Renal cortical epithelial cell (primary cell): ENCODE results near the gene DNAJB11. TPM values are rescaled to one million over a fixed set of nuclear protein-coding genes. Genes with fewer than 3 reads are reported as not detected.
"Not testable (repeated sequence)": the region's sequence is repeated elsewhere in the genome, so short reads cannot be mapped to it uniquely, and the experiment has no call there.

Experiments
- DNase-seq: peaks from one replicate; pipeline ENCODE4 v3.0.0-alpha.2; 2011; ENCODE audit warnings: low read depth
- total RNA-seq: library from RNA; depleted of rRNA; stranded (reverse); fragments of >200 nt; gene quantifications from 2 replicates; pipeline ENCODE4 v1.2.3, GENCODE V29; 2014

Gene DNAJB11
- total RNA-seq = 57.9 and 62.9 TPM in 2 replicates

DNA sequence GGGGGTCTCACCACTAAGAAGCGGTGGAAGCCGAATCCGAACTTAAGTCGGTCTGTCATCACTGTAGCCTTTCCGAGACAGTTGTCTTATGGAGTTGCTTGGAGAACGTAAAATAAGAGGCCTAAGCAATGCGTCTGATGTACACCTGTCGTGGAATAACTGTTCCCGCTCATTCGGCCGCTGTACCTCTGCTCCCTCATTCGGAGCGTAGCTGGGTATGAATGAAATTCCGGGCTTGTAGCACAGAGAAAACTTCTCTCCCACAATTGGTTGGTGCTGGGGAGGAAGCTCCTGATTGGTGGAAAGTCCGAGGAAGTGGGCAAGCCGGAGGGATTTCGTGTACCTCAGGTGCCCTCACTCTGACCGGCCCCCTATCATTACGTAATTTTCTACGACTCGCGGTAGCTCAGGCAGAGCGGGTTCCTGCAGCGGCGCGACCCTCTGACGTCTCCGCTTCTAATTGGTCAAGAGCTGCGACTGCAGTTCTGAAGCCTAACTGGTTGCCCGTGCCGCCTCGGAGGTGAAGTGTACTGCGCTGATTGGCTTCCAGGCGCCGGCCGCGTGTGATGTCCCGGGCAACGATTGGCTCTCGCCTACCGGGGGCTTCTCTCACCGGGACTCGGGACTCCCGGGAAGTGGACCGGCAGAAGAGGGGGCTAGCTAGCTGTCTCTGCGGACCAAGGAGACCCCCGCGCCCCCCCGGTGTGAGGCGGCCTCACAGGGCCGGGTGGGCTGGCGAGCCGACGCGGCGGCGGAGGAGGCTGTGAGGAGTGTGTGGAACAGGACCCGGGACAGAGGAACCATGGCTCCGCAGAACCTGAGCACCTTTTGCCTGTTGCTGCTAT lies at the start of gene DNAJB11:
TSS of gene DNAJB11 (plus strand) at position 625 of the 845 bp plus-strand sequence. CDS start at position 803, 178 bp downstream.
- DNase-seq = peak; percentile 99

DNA sequence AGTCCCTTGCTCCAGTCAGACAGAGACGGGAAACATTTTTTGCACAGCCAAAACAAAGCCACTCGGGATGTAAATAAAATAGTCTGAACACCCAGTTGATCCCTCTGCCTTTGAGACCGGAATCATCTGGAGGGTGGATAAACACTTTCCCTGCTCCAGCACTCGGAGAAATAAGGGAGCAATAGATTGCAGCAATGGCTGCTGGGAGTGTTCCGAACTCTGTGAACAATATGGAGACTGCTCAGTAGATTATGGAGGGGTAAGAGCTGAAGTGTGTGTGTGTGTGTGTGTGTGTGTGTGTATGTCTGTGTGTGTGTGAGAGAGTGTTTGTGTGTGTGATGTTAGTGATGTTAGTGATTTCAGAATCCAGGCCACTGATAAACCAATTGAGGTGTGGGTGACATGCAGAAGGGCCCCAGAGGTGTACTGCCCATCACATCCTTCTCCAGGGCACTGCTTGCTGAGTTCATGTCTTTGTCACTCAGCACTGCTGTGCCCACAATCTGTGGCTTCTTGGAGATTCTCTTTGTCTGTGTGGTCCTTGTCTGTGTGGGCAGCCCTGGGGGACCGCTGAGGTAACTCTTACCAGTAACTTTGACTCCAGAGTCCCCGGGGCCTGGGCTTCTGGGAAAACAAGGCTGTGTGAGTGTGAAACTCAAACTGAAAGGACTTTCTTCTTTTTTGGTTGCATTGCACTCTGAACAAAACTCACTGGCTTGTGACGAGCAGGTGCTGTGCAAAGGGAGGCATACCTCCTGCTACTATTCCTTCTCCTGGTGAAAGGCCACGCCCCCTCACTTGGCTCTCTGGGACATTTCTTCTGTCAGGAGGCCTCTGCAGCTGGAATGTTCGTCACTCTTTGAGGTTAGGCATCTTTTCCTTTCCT lies 49.3 kb upstream of the DNAJB11 start:
- no peak for DNase-seq

DNA sequence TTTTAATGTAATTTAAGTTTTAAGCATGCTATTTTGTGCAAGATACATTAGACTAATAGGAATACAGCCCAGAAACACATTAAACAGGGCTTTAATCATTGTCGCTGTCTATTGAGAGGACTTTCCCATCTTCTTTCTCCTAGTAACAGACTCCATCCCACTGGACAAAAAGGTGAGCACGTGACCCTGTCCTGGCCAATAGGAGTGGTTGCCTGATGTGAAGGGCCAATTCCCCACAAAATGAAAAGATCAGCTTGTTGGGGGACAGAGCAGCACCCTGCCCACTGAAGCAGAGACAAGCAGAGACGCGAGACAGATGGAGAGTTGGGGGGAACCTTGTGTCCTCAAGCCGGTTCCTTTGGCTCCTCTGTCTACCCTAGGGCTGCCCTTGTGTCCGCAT lies 47.5 kb upstream of the DNAJB11 start:
- DNase-seq = no peak

DNA sequence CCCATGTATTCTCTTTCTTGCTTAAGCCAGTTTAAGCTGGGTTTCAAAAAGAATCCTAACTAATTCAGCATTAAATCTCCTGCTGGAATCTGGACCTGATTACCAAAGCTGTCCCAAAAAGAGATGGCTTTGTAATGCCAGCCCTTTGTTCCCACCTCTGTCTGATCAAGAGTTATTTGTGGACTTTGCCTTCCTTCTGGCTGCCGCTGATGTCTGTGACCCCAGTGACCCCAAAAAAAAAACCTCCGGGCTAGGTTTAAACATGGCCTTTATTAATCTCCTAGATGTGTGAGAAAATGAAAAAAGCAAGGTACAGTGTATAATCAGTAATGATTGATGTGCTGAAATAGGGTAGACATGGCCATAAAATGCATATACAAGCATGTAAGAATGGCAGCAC lies 47.1 kb upstream of the DNAJB11 start:
- DNase-seq = no peak

DNA sequence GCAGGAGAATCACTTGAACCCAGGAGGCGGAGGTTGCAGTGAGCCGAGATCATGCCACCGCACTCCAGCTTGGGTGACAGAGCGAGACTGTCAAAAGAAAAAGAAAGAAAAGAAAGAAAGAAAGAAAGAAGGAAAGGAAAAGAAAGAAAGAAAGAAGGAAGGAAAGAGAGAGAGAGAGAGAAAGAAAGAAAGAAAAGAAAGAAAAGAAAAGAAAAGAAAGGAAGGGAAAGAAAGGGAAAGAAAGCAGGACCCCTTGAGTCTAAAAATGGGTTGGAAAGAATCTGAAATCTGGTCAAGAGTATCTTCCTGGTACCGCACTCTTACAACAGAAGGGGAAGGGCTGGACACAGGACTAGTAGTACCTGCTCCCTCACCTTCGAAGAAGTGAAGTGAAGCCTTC lies 45.9 kb upstream of the DNAJB11 start:
- no peak for DNase-seq

DNA sequence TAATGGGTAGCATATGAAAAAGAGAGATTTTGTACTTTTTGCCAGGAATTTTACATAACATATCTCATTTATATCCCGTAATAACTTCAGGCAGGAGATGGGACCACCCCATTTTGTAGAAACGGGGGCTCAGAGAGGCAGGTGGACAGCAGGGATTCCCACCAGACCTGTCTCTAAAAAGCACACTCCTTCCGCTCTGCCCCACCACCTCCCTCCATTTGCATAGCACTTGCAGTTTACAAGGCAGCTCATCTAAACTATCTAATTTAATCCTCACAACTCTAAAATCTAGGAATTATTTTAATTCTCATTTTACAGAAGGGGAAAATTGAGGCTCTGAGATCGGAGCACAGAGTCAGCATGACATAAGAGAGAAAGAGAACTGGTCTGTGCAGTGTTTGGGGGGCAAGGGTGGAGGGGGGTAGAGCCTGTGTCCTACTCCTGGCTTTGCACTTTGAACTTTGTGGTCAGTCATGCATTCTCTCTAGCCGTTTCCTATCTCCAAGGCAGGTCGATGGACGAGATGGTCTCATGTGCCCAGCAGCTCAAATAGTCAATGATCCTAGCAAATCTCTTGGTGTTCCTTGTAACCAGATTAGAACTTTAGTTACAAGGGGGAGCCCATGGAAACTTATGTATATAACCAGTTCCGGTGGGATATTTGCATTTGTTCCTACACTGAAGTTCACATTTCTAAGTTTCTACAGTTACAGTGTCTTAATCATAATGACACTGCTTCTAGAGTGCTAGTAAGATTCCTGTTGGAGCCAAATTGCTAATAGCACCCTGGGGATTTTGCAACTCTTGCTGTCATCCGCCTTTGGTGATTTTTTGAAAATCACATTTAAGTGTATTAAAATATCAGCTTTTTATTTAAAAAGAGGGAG lies 44.9 kb upstream of the DNAJB11 start:
- DNase-seq = no peak

DNA sequence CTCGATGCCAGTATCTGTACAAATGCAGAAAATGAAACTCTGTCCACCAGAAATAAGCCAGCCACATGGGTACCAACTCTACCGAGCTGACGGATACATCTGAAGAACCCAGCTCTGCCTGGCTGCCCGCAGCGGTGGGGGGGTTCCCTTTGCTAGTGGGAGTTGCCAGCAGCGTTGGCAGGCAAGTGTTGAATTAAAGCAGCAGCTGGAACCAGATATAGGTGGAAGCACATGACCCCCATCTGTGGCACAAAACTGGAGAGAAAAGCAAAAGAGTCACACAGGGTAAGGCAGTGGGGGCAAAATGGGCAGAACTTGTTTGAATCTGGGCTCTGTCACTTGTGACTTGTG lies 44.3 kb upstream of the DNAJB11 start:
- no peak for DNase-seq

DNA sequence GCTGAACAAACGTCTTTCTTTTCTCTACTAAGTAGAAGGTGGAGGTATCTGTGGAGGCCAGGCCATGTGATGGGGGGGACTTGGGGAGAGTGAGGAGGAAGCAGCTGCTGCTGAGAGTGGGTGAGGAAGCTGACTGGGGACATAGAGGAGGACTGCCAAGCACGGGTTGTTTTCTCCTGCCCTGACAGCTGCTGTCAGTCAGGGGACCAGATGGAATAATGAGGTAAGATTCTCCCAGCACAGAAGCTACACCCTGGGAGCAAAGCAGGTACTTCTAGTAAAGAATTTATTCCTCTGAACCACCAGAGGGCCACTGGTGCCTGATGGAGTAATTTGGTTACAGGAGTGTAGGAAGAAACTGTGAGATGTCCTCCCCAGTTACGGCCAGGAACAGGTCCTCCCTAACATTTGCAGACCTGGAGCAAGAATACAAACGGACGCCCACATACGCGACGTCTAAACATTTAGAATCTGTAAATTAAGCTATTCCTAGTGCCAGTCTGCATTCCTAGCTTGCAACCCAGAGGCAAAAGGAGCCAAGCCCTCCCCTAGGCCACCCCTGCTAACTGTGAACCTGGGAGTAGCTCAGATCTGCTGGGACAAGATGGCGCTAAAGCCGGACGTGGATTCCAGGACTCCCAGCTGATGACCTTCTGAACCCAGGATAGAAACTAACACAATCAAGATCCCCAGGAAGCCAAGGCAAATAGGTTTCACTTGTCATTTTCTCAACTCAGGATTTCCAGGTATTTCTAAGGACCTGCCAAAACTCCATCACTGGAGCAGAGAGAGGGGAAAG lies 41.1 kb upstream of the DNAJB11 start:
- DNase-seq = no peak

DNA sequence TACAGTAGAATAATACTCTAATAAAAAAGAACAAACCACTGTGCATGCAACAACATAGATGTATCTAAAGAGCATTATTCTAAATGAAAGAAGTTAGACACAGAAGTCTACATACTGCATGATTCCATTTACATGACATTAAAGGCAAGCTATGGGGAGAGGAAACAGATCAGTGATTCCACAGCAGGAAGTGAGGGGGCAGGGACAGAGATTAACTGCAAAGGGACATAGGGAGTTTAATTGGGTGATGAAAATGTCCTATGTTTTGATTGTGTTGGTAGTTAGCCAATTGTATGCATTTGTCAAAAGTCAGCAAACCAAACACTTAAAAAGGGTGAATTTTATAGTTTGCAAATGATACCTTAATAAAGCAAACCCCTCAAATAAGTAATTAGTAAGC lies 40.1 kb upstream of the DNAJB11 start:
- DNase-seq = no peak

DNA sequence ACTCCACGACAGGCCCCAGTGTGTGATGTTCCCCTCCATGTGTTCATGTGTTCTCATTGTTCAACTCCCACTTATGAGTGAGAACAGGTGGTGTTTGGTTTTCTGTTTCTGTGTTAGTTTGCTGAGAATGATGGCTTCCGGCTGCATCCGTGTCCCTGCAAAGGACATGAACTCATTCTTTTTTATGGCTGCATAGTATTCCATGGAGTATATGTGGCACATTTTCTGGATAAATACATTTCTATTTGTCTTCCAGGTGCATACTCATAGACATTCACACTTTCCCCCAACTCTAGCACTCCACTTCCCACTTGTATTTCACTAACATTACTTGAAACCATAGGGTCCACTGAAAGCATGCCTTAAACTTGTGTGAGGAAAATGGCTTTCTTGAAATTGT lies 38.8 kb upstream of the DNAJB11 start:
- not testable (repeated sequence) for DNase-seq

DNA sequence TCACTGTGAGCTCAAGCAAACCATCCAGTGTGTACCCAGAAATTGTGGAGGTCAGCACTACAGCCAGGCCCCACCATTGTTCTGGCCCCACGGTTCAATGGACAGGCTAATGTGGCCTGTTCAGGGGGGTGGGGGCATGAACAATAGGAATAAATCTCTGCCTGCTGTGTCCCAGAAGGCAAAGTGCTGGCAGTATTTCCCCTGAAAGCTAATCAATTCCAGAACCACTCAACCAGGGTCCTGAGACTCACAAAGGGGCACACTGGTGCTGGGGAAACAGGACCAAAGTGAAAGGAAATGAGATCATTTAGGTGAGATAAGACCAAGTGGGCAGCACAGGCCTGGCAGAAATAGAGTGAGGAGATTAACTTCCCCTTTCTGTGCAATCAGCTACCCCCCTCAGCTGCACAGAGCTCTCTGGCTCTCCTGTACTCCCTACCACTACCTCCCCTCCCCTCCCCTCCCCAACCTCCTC lies 37.9 kb upstream of the DNAJB11 start:
- DNase-seq = peak; percentile 76

DNA sequence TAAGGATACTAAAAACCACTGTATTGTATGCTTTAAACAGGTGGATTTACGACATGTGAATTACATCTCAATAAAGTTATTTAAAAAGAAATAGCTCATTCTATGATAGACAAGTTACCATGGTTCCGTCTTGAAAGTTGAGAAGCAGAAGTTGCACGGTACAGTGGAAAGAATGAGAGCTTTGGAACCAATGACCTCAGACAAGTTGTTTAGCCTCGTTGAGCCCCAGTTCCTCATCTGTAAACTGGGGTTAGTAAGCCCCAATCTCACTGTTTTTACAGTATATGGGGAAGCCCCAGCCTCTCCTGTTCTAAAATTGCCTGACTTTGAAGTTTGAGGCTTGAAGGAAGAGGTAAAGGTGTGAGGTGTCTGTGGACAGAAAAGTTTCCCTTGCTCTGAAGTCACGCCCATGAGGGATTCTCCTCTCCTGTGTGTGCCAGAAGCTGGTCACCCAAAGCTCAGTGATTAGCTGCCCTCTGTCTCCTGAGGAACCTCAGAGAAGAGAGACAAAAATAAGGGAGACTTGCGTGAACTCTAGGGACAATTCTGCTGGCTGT lies 36.3 kb upstream of the DNAJB11 start:
- no peak for DNase-seq

DNA sequence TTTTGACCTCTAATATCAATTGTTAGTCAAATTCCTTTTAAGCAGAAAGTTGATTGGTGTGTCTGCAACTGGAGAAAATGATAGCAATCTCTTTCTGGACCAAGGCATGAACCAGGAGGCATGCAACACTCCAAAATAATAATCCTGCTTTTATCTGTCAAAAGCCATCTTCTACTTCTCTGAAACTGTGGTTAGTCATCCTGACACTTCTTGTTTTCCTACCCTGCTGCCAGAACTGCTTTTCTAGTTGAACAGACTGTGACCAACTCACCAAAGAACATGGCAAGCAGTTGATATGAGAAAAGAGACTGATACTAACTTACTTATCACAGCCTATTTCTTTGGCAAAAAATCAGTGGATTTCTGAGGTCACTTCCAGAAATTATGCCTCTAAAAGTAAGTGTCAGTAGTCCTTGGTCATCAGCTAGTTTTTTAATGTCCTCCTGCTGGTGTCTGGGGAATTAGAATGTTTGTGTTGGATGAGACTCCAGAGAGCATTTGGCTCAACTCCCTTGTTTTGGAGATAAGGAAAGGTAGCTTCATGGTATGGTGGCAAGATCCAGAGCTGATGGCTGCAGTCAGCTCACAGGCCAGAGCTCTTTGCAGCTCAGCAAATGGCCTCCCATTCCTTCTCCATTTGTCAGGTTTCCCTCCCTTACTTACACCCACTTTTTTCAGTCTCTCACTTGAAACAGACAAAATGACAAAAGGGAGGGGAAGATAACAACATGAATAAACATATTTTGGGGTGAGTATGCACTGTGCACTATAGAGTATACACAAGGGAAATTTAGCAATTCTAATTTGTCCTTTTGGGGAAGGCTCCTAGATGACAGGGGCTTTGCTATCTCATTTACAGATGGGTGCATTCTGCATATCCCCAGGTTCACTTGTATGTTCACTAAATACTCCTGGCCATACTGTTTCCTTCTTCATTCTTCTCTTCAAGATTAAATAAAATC lies 33.4 kb upstream of the DNAJB11 start:
- peak; percentile 25 for DNase-seq

DNA sequence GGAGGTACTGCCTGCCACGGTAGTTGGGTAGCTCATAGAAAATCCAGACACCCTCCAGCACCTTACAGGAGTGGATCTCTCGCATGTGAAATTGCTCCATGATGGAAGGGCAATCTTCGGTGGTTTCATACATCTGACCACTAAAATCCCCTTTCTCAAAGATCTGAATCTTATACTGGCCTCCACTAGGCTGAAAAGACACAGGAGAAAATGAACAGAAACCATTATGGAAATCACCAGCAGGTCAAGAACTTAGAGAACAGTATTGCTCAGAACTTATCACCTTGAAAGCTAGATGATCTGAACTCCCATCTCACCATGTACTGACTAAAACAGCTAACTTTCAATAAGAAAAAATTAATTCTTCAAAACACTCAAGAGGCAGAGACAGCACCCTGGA lies 31.7 kb upstream of the DNAJB11 start:
- DNase-seq = no peak

DNA sequence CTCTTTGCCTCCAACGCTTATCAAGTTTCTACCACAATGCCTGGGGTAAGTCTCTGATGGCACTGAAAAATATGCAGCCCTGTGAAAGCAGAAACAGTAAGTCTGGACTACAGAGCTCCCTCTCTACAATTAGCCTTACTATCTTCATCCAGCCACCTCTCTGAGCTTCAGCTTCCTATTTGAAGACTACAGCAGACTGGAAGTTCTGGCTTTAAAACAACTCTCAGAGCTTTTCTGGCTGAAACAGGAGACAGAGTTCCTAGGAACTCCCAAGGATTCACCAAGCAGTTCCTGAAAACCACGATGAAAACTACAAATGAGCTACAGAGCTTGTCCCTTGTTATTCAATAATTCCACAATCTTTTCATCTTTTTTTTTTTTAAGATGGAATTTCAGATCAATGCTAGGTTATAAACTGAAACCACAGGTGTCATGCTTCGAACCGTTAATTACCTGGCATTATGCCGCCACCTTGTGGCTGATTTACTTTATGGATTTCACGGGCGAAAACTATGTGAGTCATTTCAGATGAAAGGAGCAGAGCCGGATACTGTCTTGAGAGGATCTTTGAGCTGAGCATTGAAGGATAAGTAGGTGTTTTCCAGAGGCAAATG lies 30.2 kb upstream of the DNAJB11 start:
- peak; percentile 77 for DNase-seq

DNA sequence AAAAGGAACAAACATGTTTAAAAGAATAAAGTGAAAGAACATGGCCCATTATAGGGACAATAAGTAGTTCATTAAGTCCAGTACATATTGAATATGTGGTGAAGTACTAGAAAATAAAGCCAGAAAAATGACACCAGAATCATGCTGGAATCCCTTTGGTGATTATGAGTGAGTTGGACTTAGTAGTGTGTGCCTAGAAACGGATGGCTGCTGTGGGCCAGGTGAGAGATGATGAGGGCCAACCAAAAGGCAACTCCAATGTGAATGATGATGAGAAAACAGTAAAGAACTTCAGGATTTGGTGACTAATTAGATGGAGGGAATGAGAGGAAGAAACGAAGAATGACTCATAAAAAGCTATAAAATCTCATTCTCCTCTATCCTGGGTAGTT lies 29.7 kb upstream of the DNAJB11 start:
- peak; percentile 50 for DNase-seq

DNA sequence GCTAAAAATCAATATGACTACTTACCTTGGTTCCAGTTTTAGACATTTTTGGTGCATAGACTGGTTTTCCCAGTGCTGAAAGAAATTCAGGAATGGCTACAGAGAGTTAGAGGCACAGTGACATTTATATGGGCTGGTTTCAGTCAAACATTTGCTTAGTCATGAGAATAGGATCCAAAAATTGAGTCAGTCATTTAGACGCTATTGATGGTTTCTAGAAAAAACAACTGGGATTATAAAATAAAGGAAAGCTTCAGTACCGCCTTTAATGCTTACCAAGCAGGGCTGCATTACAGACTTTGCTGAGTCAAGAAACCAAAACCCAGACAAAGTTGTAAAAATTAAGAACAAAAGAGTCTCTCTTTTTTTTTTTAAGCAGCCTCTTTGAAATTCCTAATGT lies 26.2 kb upstream of the DNAJB11 start, which contains the start of gene CRYGS:
TSS of gene CRYGS (minus strand) at position 100 of the 400 bp plus-strand sequence. CDS start at position 46, 54 bp downstream.
- no peak for DNase-seq

DNA sequence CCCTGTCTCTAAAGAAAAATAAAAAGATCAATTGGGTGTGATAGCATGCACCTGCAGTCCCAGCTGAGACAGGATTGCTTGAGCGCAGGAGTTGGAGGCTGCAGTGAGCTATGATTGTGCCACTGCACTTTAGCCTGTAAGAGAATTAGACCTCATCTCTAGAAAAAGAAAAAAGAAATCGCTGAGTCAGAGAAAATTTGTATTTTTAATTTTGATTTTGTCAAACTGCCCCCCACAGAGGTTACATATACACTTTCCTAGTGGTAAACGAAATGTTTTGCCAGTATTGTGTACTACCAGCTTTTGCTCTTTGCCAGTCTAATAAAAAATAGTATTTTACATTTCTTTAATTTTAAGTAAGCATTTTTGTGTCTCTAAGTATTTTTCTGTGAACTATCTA lies 21.0 kb upstream of the DNAJB11 start:
- no peak for DNase-seq

DNA sequence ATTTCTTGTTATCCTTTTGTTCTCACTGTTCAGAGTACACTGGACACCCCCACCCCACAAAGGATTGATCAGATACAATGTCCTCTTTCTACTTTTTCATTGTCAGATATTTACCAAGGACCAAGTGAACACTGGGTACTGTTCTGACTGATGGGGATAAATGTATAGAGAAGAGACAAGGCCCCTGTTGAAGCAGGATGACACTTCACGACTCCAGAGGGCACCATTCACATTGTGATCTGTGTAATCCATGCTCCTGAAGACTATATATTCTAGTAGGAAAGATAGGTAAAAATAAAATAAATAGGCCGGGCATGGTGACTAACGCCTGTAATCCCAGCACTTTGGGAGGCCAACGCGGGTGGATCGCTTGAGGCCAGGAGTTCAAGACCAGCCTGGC lies 19.1 kb upstream of the DNAJB11 start:
- no peak for DNase-seq
